HG02610 (cell line): ENCODE measurements around the gene GPR65.
"Not testable (repeated sequence)": the region's sequence is repeated elsewhere in the genome, so short reads cannot be mapped to it uniquely, and the experiment has no call there.

Experiments
- ATAC-seq: cut with Tn5 transposase; IDR thresholded peaks from one replicate; pipeline ENCODE4 v1.9.1; 2021; ENCODE audit warnings: mild to moderate bottlenecking, moderate library complexity; ENCODE audit not compliant: unreplicated experiment

The GPR65 gene

GRCh38 chr14:88003425-88003824 is 1.5 kb upstream of the GPR65 start:
- no peak for ATAC-seq

GRCh38 chr14:88004506-88005036 is 364 bp upstream of the GPR65 start:
- no peak for ATAC-seq

GRCh38 chr14:88005978-88006851 is 1.3 kb downstream of the GPR65 start:
- peak; percentile 94 for ATAC-seq

- ATAC-seq, result no peak
Observed at GRCh38 chr14:88007608-88008007, 2.7 kb downstream of the GPR65 start.

- ATAC-seq, result no peak
Observed at GRCh38 chr14:88008039-88008742, 3.3 kb downstream of the GPR65 start.

GRCh38 chr14:88009486-88009885 is 4.6 kb downstream of the GPR65 start:
- ATAC-seq, result no peak

- no peak for ATAC-seq
Observed at GRCh38 chr14:88010331-88010730, 5.4 kb downstream of the GPR65 start.

DNA sequence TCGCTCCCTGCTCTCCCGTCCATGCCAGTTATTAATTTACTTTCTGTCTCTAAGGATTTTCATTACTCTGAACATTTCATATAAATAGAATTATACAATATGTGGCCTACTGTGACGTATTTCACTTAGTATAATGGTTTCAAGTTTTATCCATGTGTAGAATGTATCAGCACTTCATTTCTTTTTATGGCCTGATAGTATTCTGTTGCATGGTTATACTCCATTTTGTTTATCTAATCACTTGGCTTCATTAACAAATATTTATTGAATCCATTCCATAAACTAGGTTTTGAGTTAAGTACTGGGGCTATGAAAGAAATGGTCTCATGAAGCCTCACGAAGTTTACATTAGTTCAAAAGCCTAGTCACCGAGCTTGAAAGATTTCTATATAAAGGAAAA is 7.6 kb downstream of the GPR65 start:
- ATAC-seq, result no peak

DNA sequence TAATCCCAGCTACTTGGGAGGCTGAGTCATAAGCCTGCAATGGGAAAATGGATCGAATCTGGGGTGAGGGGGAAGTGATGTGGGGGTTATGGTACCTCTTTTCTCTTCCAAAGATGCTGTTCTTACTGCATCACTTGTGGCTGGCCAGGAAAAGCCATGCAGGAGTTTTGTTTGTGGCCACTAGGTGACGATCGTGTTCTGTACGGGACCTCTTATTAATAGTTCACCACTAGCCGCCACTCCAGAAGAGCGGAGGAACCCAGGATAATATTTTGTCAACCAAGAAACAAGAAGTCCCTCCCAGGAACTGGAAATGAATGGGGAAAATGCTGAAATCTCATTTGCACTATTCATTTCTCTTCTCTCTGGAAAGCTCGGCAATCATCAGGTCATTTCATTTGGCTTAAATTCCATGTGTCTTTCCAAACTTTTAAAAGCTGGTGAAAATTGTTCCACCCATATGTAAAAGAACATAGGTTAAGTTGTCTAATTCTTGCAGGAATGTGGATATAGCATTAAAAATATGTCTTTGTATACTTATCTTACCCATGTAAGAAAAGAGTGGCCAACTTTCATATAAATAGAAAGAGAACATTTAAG is 8.9 kb downstream of the GPR65 start:
- peak; percentile 93 for ATAC-seq

DNA sequence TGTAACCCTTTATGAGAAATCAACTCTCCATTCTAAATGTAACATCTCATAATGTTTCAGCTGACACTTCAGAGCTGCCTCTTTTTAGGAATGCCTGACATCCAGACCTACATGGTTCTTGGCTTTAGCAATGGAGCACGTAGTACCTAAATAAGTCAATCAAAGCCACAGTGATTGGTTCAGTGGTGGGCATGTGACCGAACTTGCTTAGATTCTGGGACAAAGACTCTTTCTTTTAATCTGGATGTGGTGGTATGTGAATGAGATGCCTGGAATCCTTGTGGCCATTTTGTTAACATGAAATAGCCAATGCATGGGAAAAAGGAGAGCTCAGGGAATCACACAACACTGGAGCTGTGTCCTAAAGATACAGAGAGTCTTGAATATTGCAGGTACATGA is 11.8 kb downstream of the GPR65 start:
- no peak for ATAC-seq

DNA sequence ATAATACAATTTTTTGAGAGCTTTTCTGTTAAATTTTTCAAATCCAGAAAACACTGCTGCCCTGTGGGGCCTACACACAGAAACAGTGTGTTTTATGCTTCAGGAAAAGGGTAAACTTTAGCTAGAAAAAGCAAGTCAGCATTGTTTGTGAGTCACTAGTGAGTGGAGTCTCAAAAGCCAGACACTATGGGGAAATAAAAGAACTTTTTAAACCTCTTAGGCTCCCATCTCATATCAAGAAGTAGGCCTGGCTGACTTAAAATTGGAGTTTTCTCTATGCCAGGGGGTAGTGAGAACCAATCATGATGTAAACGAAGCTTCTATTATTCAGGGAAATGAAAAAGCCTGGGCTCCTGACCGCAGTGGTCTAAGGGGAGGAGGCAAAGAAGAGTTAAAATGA is 12.6 kb downstream of the GPR65 start:
- no peak for ATAC-seq

DNA sequence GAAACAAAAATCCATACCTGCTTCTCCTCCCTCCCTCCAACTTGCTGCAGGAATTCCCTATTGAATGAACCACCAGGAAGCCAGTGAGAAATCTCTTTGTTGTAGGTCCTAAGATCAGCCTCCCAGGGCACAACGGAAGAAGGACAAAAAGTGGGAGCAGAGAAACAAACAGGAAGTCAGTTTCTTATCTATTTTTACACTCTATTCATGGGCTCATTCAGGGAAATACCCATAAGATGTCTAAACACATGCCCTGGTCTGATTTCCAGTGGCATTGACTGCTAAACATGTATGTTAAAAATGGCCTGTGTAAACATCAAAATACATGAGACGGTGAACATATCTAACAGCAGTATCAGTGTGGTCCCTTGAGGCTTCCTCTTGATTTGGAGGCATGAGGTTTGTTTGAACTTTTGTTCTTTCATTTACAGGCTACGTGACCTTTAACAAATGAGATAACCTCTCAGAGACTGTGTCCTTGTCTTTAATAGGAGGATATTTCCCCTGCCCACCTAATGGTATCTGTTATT is 18.8 kb downstream of the GPR65 start:
- ATAC-seq, result peak; percentile 32

DNA sequence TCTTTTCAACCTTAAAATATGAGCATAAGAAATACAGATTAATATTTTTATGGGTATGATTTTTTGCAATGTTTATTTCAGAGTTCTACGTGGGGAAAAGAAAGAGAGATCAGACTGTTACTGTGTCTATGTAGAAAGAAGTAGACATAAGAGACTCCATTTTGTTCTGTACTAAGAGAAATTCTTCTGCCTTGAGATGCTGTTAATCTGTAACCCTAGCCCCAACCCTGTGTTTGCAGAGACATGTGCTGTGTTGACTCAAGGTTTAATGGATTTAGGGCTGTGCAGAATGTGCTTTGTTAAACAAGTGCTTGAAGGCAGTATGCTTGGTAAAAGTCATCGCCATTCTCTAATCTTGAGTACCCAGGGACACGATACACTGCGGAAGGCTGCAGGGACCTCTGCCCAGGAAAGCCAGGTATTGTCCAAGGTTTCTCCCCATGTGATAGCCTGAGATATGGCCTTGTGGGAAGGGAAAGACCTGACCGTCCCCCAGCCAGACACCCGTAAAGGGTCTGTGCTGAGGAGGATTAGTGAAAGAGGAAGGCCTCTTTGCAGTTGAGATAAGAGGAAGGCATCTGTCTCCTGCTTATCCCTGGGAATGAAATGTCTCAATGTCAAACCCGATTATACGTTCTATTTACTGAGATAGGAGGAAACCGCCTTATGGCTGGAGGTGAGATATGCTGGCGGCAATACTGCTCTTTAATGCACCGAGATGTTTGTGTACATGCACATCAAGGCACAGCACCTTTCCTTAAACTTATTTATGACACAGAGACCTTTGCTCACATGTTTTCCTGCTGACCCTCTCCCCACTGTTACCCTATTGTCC is 19.5 kb downstream of the GPR65 start:
- not testable (repeated sequence) for ATAC-seq

- ATAC-seq, result no peak
Observed at GRCh38 chr14:88025313-88025712, 20.4 kb downstream of the GPR65 start.

DNA sequence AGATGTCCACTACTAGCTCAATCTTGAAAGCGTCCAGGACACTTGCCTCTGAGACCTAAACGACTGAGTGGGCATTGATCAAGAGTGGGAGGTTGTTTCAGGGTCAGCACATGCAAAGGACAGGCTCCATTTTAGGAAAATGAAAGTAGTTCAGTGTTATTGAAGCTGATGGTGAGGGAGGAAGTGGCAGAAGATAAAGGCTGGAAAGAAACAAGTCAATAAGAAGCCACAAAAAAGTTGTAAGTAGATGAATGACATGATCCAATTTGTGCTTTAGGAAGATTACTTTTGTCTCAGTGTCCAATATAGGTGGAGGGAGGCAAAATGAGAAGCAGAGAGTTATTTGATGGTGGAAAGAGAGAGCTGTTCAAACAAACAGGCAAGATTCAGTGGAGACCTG is 22.0 kb downstream of the GPR65 start:
- ATAC-seq, result no peak

GRCh38 chr14:88029500-88029899 is 24.6 kb downstream of the GPR65 start:
- ATAC-seq, result no peak

DNA sequence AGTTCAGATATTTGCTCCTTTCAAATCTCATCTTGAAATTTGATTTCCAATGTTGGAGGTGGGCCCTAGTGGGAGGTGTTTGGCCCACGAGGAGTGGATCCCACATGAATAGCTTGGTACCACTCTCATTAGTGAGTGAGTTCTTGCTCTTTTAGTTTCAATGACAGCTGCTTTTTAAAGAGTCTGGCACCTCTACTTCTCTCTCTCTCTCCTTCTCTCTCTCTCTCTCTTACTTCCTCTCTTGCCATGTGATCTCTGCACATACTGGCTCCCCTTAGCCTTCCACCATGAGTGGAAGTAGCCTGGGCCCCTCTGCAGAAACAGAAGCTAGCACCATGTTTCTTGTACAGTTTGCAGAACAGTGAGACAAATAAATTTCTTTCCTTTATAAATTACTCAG is 25.1 kb downstream of the GPR65 start:
- ATAC-seq, result no peak

GRCh38 chr14:88030892-88031291 is 26.0 kb downstream of the GPR65 start:
- ATAC-seq, result no peak

DNA sequence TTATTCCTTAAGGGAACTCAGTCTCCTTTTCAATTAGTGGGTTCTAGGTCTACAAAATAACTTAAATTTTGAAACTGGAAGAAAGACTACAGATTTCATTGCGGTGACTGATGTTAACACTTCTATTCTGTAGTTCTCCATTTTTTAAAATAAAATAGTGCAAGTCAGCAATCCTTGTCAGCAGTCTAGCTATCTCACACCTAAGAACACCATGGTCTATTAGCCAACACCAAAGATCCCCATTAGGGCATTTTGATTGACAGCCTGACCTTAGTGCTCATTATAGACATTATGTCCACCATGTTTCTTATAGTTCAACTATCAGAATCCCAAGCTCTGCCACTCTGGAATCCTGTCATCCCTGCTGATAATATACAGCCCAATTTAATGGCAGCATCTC is 27.4 kb downstream of the GPR65 start:
- ATAC-seq, result no peak

DNA sequence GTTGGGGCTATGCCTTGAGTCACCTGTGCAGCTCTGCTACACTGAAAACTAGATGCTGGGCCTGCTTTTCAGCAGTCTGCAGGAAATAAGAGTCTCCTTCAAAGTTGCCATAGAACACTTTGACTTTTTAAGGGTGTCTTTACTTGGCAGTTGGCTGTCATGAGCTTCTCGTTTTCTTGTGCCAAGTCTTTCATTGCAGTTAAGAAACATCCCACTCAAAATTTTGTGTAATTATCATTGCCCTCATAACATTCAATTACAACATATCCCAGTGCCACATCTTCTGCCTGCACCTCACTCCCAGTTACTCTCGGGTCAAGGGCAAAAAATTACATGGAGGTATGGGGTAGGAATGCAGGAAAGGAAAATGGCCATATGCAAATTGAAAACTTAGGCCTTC is 29.1 kb downstream of the GPR65 start:
- no peak for ATAC-seq

- ATAC-seq, result no peak
Observed at GRCh38 chr14:88036422-88036821, 31.5 kb downstream of the GPR65 start.
